ENCODE data around the gene NCAM1.

DNA sequence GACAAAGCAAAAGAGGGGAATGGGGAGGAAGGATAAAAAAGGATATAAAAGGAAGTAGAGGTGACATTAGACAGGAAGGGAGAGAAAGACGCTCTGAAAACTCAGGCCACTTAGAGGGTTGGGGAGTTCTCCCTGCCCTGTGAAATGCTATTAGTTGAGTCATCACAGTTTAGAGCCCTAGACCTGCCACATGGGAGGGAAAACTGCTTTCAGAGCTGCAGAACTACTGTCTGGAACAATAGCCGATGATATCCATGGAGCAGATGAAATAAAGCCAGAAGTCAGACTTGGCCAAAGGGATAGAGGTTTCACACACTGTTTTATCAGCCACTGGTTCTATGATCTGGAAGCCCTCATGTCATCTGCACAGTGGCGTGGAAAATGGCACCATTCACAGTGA lies 157.9 kb downstream of the NCAM1 start:
- TF ChIP-seq, protein P1, sequence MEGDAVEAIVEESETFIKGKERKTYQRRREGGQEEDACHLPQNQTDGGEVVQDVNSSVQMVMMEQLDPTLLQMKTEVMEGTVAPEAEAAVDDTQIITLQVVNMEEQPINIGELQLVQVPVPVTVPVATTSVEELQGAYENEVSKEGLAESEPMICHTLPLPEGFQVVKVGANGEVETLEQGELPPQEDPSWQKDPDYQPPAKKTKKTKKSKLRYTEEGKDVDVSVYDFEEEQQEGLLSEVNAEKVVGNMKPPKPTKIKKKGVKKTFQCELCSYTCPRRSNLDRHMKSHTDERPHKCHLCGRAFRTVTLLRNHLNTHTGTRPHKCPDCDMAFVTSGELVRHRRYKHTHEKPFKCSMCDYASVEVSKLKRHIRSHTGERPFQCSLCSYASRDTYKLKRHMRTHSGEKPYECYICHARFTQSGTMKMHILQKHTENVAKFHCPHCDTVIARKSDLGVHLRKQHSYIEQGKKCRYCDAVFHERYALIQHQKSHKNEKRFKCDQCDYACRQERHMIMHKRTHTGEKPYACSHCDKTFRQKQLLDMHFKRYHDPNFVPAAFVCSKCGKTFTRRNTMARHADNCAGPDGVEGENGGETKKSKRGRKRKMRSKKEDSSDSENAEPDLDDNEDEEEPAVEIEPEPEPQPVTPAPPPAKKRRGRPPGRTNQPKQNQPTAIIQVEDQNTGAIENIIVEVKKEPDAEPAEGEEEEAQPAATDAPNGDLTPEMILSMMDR (optimal IDR thresholded peaks at IDR 0.05 in 1 of 3, IDR thresholded peaks at IDR 0.05 in 1 of 3, conservative IDR thresholded peaks at IDR 0.05 in 1 of 3; ENCODE audit: extremely low read depth in 1 of 3, insufficient read depth in 2 of 3, low read length in 3 of 3): no peak
- no peak for TF ChIP-seq EZH2 (IDR thresholded peaks at IDR 0.05; ENCODE audit: low read length)
